Brain microvascular endothelial cell (primary cell): Measurements from ENCODE around the gene MYO9A.

Experiments
- DNase-seq: peaks from one replicate; pipeline ENCODE4 v3.0.0-alpha.2; 2020
- H3K27ac ChIP-seq: fragments of 250-450 bp; sonication (Bioruptor Pico); 2 replicates; pipeline ENCODE4 v1.5.1; 2020; ENCODE audit warnings: mild to moderate bottlenecking, moderate library complexity
- H3K27me3 ChIP-seq: fragments of 250-450 bp; sonication (Bioruptor Pico); replicated peaks from 2 replicates; pipeline ENCODE4 v1.5.1; 2020; ENCODE audit warnings: mild to moderate bottlenecking
- H3K36me3 ChIP-seq: fragments of 250-450 bp; sonication (Bioruptor Pico); replicated peaks from 2 replicates; pipeline ENCODE4 v1.5.1; 2020; ENCODE audit warnings: mild to moderate bottlenecking
- H3K4me3 ChIP-seq: 2 replicates; pipeline ENCODE4 v1.5.1; 2011; ENCODE audit warnings: low read depth, mild to moderate bottlenecking, control low read depth, low read length, moderate library complexity
- in situ Hi-C: cut with HindIII; loops from 2 replicates; pipeline ENCODE4 v1.10.0; 2017; ENCODE audit warnings: low sequenced_read_pairs, low pct_ligation_motif_present
- TF ChIP-seq, protein P1 (sequence below): IDR thresholded peaks from 2 replicates; pipeline ENCODE4 v1.5.1; 2011; ENCODE audit warnings: low read depth, mild to moderate bottlenecking, moderate library complexity, low read length, control low read depth, inconsistent platforms; ENCODE audit errors: missing control alignments

Gene MYO9A

DNA sequence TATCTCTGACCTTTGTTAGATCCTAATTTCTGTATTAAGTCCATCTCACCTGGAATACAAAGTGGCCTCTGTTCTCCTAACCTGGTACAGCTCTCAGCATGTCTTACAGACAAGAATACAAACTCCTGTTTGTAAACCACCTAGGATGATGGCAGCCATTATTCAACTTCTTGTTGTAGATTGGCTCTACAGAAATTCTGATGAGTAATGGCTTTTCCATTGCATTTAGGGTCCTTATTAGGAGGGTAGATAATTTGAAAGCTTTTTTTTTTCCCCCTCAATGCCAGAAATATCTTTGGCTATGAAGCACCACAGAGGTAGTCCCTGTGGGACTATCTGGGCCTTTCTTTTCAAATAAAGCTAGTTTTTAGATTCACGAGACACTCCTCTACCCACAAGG lies 297.8 kb downstream of the MYO9A start:
- TF ChIP-seq, protein P1, sequence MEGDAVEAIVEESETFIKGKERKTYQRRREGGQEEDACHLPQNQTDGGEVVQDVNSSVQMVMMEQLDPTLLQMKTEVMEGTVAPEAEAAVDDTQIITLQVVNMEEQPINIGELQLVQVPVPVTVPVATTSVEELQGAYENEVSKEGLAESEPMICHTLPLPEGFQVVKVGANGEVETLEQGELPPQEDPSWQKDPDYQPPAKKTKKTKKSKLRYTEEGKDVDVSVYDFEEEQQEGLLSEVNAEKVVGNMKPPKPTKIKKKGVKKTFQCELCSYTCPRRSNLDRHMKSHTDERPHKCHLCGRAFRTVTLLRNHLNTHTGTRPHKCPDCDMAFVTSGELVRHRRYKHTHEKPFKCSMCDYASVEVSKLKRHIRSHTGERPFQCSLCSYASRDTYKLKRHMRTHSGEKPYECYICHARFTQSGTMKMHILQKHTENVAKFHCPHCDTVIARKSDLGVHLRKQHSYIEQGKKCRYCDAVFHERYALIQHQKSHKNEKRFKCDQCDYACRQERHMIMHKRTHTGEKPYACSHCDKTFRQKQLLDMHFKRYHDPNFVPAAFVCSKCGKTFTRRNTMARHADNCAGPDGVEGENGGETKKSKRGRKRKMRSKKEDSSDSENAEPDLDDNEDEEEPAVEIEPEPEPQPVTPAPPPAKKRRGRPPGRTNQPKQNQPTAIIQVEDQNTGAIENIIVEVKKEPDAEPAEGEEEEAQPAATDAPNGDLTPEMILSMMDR = no peak
- no peak for DNase-seq
- Histone ChIP-seq H3K36me3 (peaks cover 17% of the 10 kb centered on the region), H3K27ac (no peak overlapping the region), H3K27me3 (no peaks in the 10 kb centered on the region), H3K4me3 (no peak overlapping the region)
- in situ Hi-C loops = no loop called here

DNA sequence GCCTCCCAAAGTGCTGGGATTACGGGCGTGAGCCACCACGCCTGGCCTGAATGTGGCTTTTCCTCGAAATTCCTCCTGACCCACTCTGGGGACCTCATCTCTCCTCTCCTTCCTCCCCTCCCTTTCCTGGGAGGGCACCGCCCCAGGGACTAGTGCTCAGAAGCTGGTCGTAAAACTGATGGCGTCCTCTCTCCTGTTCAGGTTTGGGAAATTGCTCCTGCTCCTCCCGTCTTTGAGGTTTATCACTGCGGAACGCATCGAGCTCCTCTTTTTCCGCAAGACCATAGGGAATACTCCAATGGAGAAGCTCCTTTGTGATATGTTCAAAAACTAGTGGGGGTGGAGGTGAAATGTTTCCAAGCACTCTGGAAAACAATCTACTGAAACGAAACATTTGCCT lies 300.6 kb downstream of the MYO9A start:
- H3K27me3 ChIP-seq = no peaks in the 10 kb centered on the region
- no peak overlapping the region for H3K27ac ChIP-seq
- in situ Hi-C loops = no loop called here
- TF ChIP-seq, protein P1 = no peak
- H3K4me3 ChIP-seq = no peak overlapping the region
- H3K36me3 ChIP-seq = peaks cover 10% of the 10 kb centered on the region
- no peak for DNase-seq

DNA sequence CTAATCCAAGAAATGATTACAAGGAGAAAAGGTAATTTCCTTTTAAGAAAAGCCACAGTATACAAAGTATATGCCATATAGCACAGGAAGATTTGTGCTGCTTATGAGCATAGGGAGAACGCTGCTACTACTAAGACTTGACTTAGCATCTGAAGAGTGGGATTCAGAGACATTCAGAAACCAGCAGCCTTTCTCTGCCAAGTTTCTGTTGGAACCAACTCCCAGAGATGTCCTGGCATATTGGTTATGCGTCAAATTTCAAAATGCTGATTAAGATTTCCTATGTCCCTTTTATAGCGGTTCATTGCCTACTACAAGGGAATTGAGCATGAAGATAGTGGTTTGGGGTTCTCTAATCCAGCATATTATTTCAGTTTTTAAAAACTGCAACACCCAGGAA lies 302.6 kb downstream of the MYO9A start:
- Histone ChIP-seq H3K27ac (no peak overlapping the region), H3K4me3 (no peak overlapping the region), H3K27me3 (no peaks in the 10 kb centered on the region), H3K36me3 (peaks cover 2% of the 10 kb centered on the region)
- TF ChIP-seq, protein P1 = no peak
- DNase-seq = no peak
- in situ Hi-C loops = no loop called here

DNA sequence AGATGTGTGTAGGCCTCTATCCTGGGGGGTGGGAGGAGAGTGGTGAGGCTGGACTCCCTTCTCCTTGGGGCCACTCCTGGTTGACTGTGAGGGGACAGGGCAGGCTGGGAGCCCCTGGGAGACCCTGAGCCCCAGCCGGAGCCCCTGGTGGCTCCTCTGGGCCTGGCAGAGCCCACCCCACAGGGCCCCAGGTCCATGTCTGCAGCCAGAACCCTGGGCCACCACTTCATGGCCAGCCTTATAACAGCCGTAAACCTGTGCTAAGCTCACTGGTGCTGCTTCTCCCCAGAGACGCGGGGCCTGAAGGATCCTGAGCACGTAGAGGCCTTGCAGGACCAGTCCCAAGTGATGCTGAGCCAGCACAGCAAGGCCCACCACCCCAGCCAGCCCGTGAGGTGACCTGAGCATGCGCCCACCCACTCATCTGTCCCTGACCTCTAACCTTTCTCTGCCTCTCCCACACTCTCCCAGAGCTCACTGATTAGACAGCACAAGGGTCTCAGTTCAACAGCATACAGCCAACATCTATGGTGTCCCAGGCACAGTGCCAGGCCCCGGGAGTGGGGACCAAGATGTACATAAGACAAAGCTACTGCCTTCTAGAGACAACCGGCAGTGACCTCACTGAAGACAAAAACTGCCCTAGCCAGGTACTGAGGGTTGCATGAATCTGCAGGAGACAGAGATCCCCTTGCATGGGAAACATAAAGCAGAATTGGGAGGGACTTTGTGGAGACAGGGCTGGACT lies 304.1 kb downstream of the MYO9A start:
- Histone ChIP-seq H3K4me3 (no peak overlapping the region), H3K27me3 (no peaks in the 10 kb centered on the region), H3K27ac (no peak overlapping the region), H3K36me3 (no peaks in the 10 kb centered on the region)
- in situ Hi-C loops = no loop called here
- TF ChIP-seq, protein P1 = no peak
- no peak for DNase-seq

DNA sequence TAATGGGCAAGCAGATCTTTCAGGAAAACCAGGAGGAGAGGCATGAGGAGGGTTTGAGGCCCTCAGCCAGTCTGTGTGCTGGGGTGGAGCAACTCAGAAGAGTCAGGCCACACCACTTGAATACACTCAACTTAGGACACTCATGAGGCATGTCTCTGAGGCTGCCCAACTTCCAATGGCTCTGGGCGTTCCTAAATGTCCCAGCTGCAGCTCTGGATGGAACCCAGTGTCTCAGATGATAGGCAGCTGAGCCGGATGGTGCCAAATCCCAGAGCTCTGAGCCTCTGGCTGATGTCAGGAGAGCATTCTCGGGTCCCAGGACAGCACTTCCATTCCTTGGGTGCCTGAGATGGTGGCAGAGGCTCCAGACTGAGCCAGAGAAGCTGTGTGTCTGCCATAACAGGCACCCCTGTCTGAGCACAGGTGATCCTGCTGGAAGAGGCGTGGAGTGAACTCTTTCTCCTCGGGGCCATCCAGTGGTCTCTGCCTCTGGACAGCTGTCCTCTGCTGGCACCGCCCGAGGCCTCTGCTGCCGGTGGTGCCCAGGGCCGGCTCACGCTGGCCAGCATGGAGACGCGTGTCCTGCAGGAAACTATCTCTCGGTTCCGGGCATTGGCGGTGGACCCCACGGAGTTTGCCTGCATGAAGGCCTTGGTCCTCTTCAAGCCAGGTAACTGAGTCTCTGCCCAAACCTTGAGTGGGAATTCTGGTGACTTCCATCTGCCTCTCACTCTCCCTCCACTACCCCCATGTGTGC lies 304.8 kb downstream of the MYO9A start:
- no peak for DNase-seq
- Histone ChIP-seq H3K4me3 (no peak overlapping the region), H3K36me3 (no peaks in the 10 kb centered on the region), H3K27me3 (no peaks in the 10 kb centered on the region), H3K27ac (no peak overlapping the region)
- in situ Hi-C loops = no loop called here
- TF ChIP-seq, protein P1 = no peak
